Liver (tissue), 9 donors: ENCODE data around the gene ZDHHC14. TPM values are rescaled to one million over a fixed set of nuclear protein-coding genes. Genes with fewer than 3 reads are reported as not detected.

Experiments
- DNase-seq: peaks from one replicate; pipeline ENCODE4 v3.0.0-alpha.2; 2017; ENCODE audit warnings: low spot score
- H3K27ac ChIP-seq, 2 donors: one replicate each; pipeline ENCODE4 v1.7.0; 2013; ENCODE audit warnings: inconsistent platforms in 2 of 2, low read length in 2 of 2, control low read depth in 1 of 2, low read depth in 1 of 2, mild to moderate bottlenecking in 1 of 2
- H3K27me3 ChIP-seq, 4 donors: one replicate each; pipeline versions ENCODE4 v1.6.1 to v1.7.0; 2013; ENCODE audit warnings: low read length in 3 of 4, inconsistent platforms in 1 of 4, mild to moderate bottlenecking in 1 of 4, moderate library complexity in 1 of 4; ENCODE audit not compliant: control insufficient read depth in 4 of 4, insufficient read depth in 4 of 4
- H3K36me3 ChIP-seq, 4 donors: one replicate each; pipeline versions ENCODE4 v1.6.1 to v1.7.0; 2013; ENCODE audit warnings: low read length in 3 of 4, mild to moderate bottlenecking in 3 of 4, low read depth in 1 of 4, moderate library complexity in 1 of 4; ENCODE audit not compliant: control insufficient read depth in 4 of 4, insufficient read depth in 3 of 4
- H3K4me1 ChIP-seq, 4 donors: one replicate each; pipeline versions ENCODE4 v1.6.1 to v1.7.0; 2013; ENCODE audit warnings: low read length in 3 of 4, mild to moderate bottlenecking in 3 of 4, moderate library complexity in 1 of 4; ENCODE audit not compliant: control insufficient read depth in 4 of 4, insufficient read depth in 4 of 4
- H3K4me3 ChIP-seq, 3 donors: one replicate each; pipeline versions ENCODE4 v1.6.1 to v1.7.0; 2013; ENCODE audit warnings: low read length in 3 of 3, control low read depth in 1 of 3, low read depth in 1 of 3, mild to moderate bottlenecking in 1 of 3
- H3K9ac ChIP-seq, 2 donors: one replicate each; pipeline ENCODE4 v1.7.0; 2013; ENCODE audit warnings: low read length in 2 of 2, mild to moderate bottlenecking in 2 of 2, moderate library complexity in 2 of 2, control low read depth in 1 of 2, low read depth in 1 of 2
- H3K9me3 ChIP-seq, 4 donors: one replicate each; pipeline versions ENCODE4 v1.6.1 to v1.7.0; 2013; ENCODE audit warnings: low read length in 3 of 4; ENCODE audit not compliant: control insufficient read depth in 4 of 4
- ATF3 ChIP-seq: IDR thresholded peaks from 2 replicates; pipeline ENCODE4 v1.6.1; 2016; ENCODE audit warnings: antibody characterized with exemption
- CTCF ChIP-seq: fragments of 150-350 bp; IDR thresholded peaks from 2 replicates; pipeline ENCODE4 v1.5.1; 2017; ENCODE audit warnings: improper control_type of control experiment, low read depth, low read length; ENCODE audit not compliant: missing input control
- EGR1 ChIP-seq, 2 donors: IDR thresholded peaks; 2 replicates each; pipeline ENCODE4 v1.6.1; 2016 to 2018; ENCODE audit warnings: antibody characterized with exemption in 2 of 2, low read depth in 2 of 2
- FOXA1 ChIP-seq: IDR thresholded peaks from 2 replicates; pipeline ENCODE4 v1.6.1; 2016; ENCODE audit warnings: antibody characterized with exemption
- FOXA2 ChIP-seq: IDR thresholded peaks from 2 replicates; pipeline ENCODE4 v1.6.1; 2016; ENCODE audit warnings: antibody characterized with exemption
- GABPA ChIP-seq, 2 donors: IDR thresholded peaks in 1 of 2; conservative IDR thresholded peaks in 1 of 2; 2 replicates each; pipeline ENCODE4 v1.6.1; 2016; ENCODE audit warnings: antibody characterized with exemption in 2 of 2, mild to moderate bottlenecking in 1 of 2, moderate library complexity in 1 of 2
- HNF4A ChIP-seq, 2 donors: conservative IDR thresholded peaks; 2 replicates each; pipeline ENCODE4 v1.6.1; 2016; ENCODE audit warnings: antibody characterized with exemption in 2 of 2, mild to moderate bottlenecking in 2 of 2
- MAX ChIP-seq: IDR thresholded peaks from 2 replicates; pipeline ENCODE4 v1.6.1; 2016; ENCODE audit warnings: antibody characterized with exemption
- RAD21 ChIP-seq, 2 donors: IDR thresholded peaks; 2 replicates each; pipeline ENCODE4 v1.6.1; 2016; ENCODE audit warnings: antibody characterized with exemption in 2 of 2, mild to moderate bottlenecking in 2 of 2
- REST ChIP-seq: IDR thresholded peaks from 2 replicates; pipeline ENCODE4 v1.6.1; 2016; ENCODE audit warnings: antibody characterized with exemption, mild to moderate bottlenecking
- RXRA ChIP-seq, 2 donors: IDR thresholded peaks; 2 replicates each; pipeline ENCODE4 v1.6.1; 2017 to 2018; ENCODE audit warnings: antibody characterized with exemption in 2 of 2, mild to moderate bottlenecking in 1 of 2
- SP1 ChIP-seq: IDR thresholded peaks from 2 replicates; pipeline ENCODE4 v1.6.1; 2018; ENCODE audit warnings: antibody characterized with exemption, mild to moderate bottlenecking
- TAF1 ChIP-seq: conservative IDR thresholded peaks from 2 replicates; pipeline ENCODE4 v1.6.1; 2016; ENCODE audit warnings: antibody characterized with exemption, mild to moderate bottlenecking
- YY1 ChIP-seq: IDR thresholded peaks from 2 replicates; pipeline ENCODE4 v1.6.1; 2016; ENCODE audit warnings: antibody characterized with exemption, mild to moderate bottlenecking
- ZBTB33 ChIP-seq: IDR thresholded peaks from 2 replicates; pipeline ENCODE4 v1.6.1; 2016; ENCODE audit warnings: antibody characterized with exemption
- WGBS: extraction: QIAGEN DNeasy Blood & Tissue Kit; methylation state at CpG from one replicate; pipeline ENCODE4 v1.1.7; 2013; 5-methylcytosine and 5-hydroxymethylcytosine counted together
- polyA plus RNA-seq, 2 donors: library from polyadenylated mRNA; stranded (reverse) in 1 of 2; unstranded in 1 of 2; fragments of 200-250 nt in 1 of 2; fragments of >200 nt in 1 of 2; fragmentation: Nextera tagmentation in 1 of 2; extraction: Ambion mirVana in 1 of 2; gene quantifications; one replicate each; pipeline versions ENCODE4 v1.2.1 to v1.2.3, GENCODE V29; 2013 to 2015
- total RNA-seq, 2 donors: library from RNA; depleted of rRNA; stranded (reverse); fragments of >200 nt; gene quantifications; one replicate each; pipeline ENCODE4 v1.2.3, GENCODE V29; 2014
- donor health status: healthy.
- donor health status: healthy.
- donor health status: healthy.
- donor health status: healthy.
- donor health status: healthy.

Gene ZDHHC14
- total and polyA plus RNA-seq, 4 donors = 4.4 to 11.7 (median 8.4) TPM

- Histone ChIP-seq H3K4me1 (no peaks in the 10 kb centered on the region), H3K4me3 (no peak overlapping the region), H3K27me3 (no peaks in the 10 kb centered on the region), H3K9me3 (no peaks in the 10 kb centered on the region), H3K27ac (no peak overlapping the region), H3K9ac (no peak overlapping the region), H3K36me3 (no peaks in the 10 kb centered on the region)
- WGBS = 92% methylated on average over 7 of the region's 7 CpGs
- DNase-seq = no peak
- TF ChIP-seq FOXA1 (no peak), ZBTB33 (no peak), ATF3 (no peak), YY1 (no peak)
These were observed 244.1 kb downstream of the ZDHHC14 start for GRCh38 chr6:157625111-157625510.

- Histone ChIP-seq H3K4me1 (no peaks in the 10 kb centered on the region), H3K27ac (no peak overlapping the region), H3K27me3 (no peaks in the 10 kb centered on the region), H3K9ac (no peak overlapping the region), H3K36me3 (no peaks in the 10 kb centered on the region), H3K4me3 (no peak overlapping the region), H3K9me3 (no peaks in the 10 kb centered on the region)
- TF ChIP-seq CTCF (no peak), REST (no peak), TAF1 (no peak), MAX (no peak), HNF4A (conservative IDR thresholded peaks at IDR 0.05) (no peak), YY1 (no peak), RXRA (IDR thresholded peaks at IDR 0.05) (no peak), ZBTB33 (no peak), FOXA1 (no peak), FOXA2 (no peak), EGR1 (IDR thresholded peaks at IDR 0.05; ENCODE audit: low read depth in 2 of 2) (no peak), RAD21 (IDR thresholded peaks at IDR 0.05) (no peak), GABPA (IDR thresholded peaks at IDR 0.05 in 1 of 2, conservative IDR thresholded peaks at IDR 0.05 in 1 of 2) (no peak), SP1 (no peak)
- no peak for DNase-seq
- 94% methylated on average over 10 of the region's 10 CpGs for WGBS
These were observed 244.8 kb downstream of the ZDHHC14 start for GRCh38 chr6:157625764-157626163.
